H1 (cell line): Measurements from ENCODE around the gene UGT2B17. TPM values are rescaled to one million over a fixed set of nuclear protein-coding genes. Genes with fewer than 3 reads are reported as not detected.
"Not testable (repeated sequence)": the region's sequence is repeated elsewhere in the genome, so short reads cannot be mapped to it uniquely, and the experiment has no call there.

ENCODE experiments used
- CTCF ChIA-PET: fragments of 300-600 bp; sonication (Branson Sonifier 250); formaldehyde crosslinking; loops from one replicate; lab custom pipeline; 2021; ENCODE audit not compliant: partially characterized antibody; lab: Charles Lee
- POLR2A ChIA-PET: fragments of 300-600 bp; sonication (Branson Sonifier 250); formaldehyde crosslinking; loops from one replicate; lab custom pipeline; 2021; ENCODE audit warnings: inconsistent platforms; ENCODE audit not compliant: partially characterized antibody; lab: Charles Lee
- DNase-seq, 2 experiments: peaks; one replicate each; pipeline versions ENCODE4 v3.0.0 to v3.0.0-alpha.2; 2010 to 2022; ENCODE audit warnings: low spot score in 2 of 2, low read depth in 1 of 2, mixed read lengths in 1 of 2
- FAIRE-seq: peaks from 2 replicates; lab custom pipeline; 2011; peaks lifted over from hg19 to GRCh38; lab: Jason Lieb, UNC
- H2AFZ ChIP-seq: 2 replicates; pipeline ENCODE4 v1.8.1; 2012; ENCODE audit warnings: low read length, inconsistent platforms
- H2AK5ac ChIP-seq: 2 replicates; pipeline ENCODE4 v1.6.1; 2013; ENCODE audit warnings: low read depth, low read length
- H2BK120ac ChIP-seq: replicated peaks from 2 replicates; pipeline ENCODE3; 2013; ENCODE audit warnings: low read depth, low read length, inconsistent platforms
- H2BK12ac ChIP-seq: 2 replicates; pipeline ENCODE4 v1.6.1; 2013; ENCODE audit warnings: low read depth, low read length
- H2BK15ac ChIP-seq: 2 replicates; pipeline ENCODE4 v1.6.1; 2013; ENCODE audit warnings: low read length
- H2BK20ac ChIP-seq: 2 replicates; pipeline ENCODE4 v1.6.1; 2013; ENCODE audit warnings: low read length
- H2BK5ac ChIP-seq: 2 replicates; pipeline ENCODE4 v1.6.1; 2013; ENCODE audit warnings: low read depth, low read length
- H3K14ac ChIP-seq: 2 replicates; pipeline ENCODE4 v1.6.1; 2013; ENCODE audit warnings: inconsistent platforms; ENCODE audit not compliant: insufficient read length
- H3K18ac ChIP-seq: 2 replicates; pipeline ENCODE4 v1.6.1; 2013; ENCODE audit warnings: low read length; ENCODE audit errors: extremely low read depth
- H3K23ac ChIP-seq: 2 replicates; pipeline ENCODE4 v1.6.1; 2013; ENCODE audit warnings: inconsistent platforms; ENCODE audit not compliant: insufficient read length
- H3K23me2 ChIP-seq: 2 replicates; pipeline ENCODE4 v1.6.1; 2013; ENCODE audit warnings: low read depth, low read length
- H3K27ac ChIP-seq: 2 replicates; pipeline ENCODE4 v1.6.1; 2011; ENCODE audit warnings: low read depth, low read length, inconsistent platforms
- H3K27me3 ChIP-seq, 4 experiments: replicated peaks in 1 of 4; 1 replicate in 1 of 4; 2 replicates in 3 of 4; pipeline versions ENCODE4 v1.6.1 to v1.8.1; 2011 to 2013; ENCODE audit warnings: low read length in 3 of 4, mild to moderate bottlenecking in 3 of 4, inconsistent platforms in 2 of 4, mixed read lengths in 2 of 4, moderate library complexity in 1 of 4; ENCODE audit not compliant: control insufficient read depth in 3 of 4, insufficient read depth in 3 of 4; ENCODE audit errors: extremely low read depth in 1 of 4
- H3K36me3 ChIP-seq, 4 experiments: 2 replicates each; pipeline versions ENCODE4 v1.6.1 to v1.8.1; 2011 to 2013; ENCODE audit warnings: mild to moderate bottlenecking in 4 of 4, low read length in 3 of 4, moderate library complexity in 2 of 4, control low read depth in 1 of 4, inconsistent platforms in 1 of 4; ENCODE audit not compliant: insufficient read depth in 4 of 4, control insufficient read depth in 2 of 4
- H3K4ac ChIP-seq: replicated peaks from 2 replicates; pipeline ENCODE3; 2013; ENCODE audit warnings: low read length, low read depth, mixed read lengths, inconsistent platforms; ENCODE audit not compliant: insufficient read length
- H3K4me1 ChIP-seq, 4 experiments: replicated peaks in 1 of 4; 1 replicate in 1 of 4; 2 replicates in 3 of 4; pipeline versions ENCODE4 v1.6.1 to v1.8.1; 2011 to 2013; ENCODE audit warnings: low read length in 3 of 4, inconsistent platforms in 2 of 4, mixed read lengths in 1 of 4; ENCODE audit not compliant: insufficient read depth in 4 of 4, control insufficient read depth in 3 of 4
- H3K4me2 ChIP-seq, 2 experiments: 2 replicates each; pipeline versions ENCODE4 v1.6.1 to v1.8.1; 2011 to 2013; ENCODE audit warnings: low read depth in 2 of 2, low read length in 2 of 2, control low read depth in 1 of 2, inconsistent platforms in 1 of 2, mild to moderate bottlenecking in 1 of 2; ENCODE audit not compliant: insufficient read depth in 1 of 2
- H3K4me3 ChIP-seq, 4 experiments: fragments of 200-600, 300-600 bp in 1 of 4; sonication (generic), shearing (Covaris generic), sonication (Bioruptor Twin) in 1 of 4; 2 replicates each; pipeline versions ENCODE4 v1.5.1 to v1.8.1; 2011 to 2016; ENCODE audit warnings: low read length in 4 of 4, low read depth in 3 of 4, control low read depth in 2 of 4, inconsistent platforms in 2 of 4, mild to moderate bottlenecking in 2 of 4, mixed read lengths in 1 of 4, moderate library complexity in 1 of 4; ENCODE audit not compliant: insufficient read depth in 2 of 4; ENCODE audit errors: extremely low read depth in 1 of 4
- H3K56ac ChIP-seq: replicated peaks from 2 replicates; pipeline ENCODE3; 2013; ENCODE audit warnings: low read depth, mild to moderate bottlenecking, mixed read lengths, low read length, inconsistent platforms; ENCODE audit not compliant: insufficient read length
- H3K79me1 ChIP-seq: 2 replicates; pipeline ENCODE4 v1.6.1; 2013; ENCODE audit warnings: low read depth, low read length, control low read depth
- H3K79me2 ChIP-seq, 2 experiments: 2 replicates each; pipeline versions ENCODE4 v1.6.1 to v1.8.1; 2012 to 2013; ENCODE audit warnings: low read length in 2 of 2, mild to moderate bottlenecking in 2 of 2, inconsistent platforms in 1 of 2; ENCODE audit not compliant: insufficient read depth in 2 of 2, control insufficient read depth in 1 of 2
- H3K9ac ChIP-seq, 4 experiments: replicated peaks in 1 of 4; 1 replicate in 1 of 4; 2 replicates in 3 of 4; pipeline versions ENCODE4 v1.6.1 to v1.8.1; 2011 to 2013; ENCODE audit warnings: low read depth in 3 of 4, low read length in 3 of 4, control low read depth in 2 of 4, mild to moderate bottlenecking in 2 of 4, moderate library complexity in 2 of 4, inconsistent platforms in 1 of 4; ENCODE audit errors: extremely low read depth in 1 of 4
- H3K9me3 ChIP-seq, 2 experiments: 2 replicates each; pipeline versions ENCODE4 v1.6.1 to v1.8.1; 2012 to 2013; ENCODE audit warnings: mild to moderate bottlenecking in 2 of 2, moderate library complexity in 2 of 2, control low read depth in 1 of 2, inconsistent platforms in 1 of 2, low read depth in 1 of 2, low read length in 1 of 2, mixed read lengths in 1 of 2; ENCODE audit not compliant: insufficient read depth in 2 of 2
- H4K20me1 ChIP-seq, 2 experiments: replicated peaks in 1 of 2; 2 replicates each; pipeline versions ENCODE3 to v1.8.1; 2011 to 2013; ENCODE audit warnings: inconsistent platforms in 2 of 2, low read length in 2 of 2, mild to moderate bottlenecking in 1 of 2; ENCODE audit not compliant: insufficient read depth in 2 of 2, control insufficient read depth in 1 of 2
- H4K5ac ChIP-seq: 2 replicates; pipeline ENCODE4 v1.6.1; 2013; ENCODE audit warnings: low read length, low read depth, mixed read lengths, inconsistent platforms; ENCODE audit not compliant: insufficient read length
- H4K8ac ChIP-seq: 2 replicates; pipeline ENCODE4 v1.8.0; 2013; ENCODE audit warnings: mild to moderate bottlenecking, moderate library complexity, low read length, inconsistent platforms; ENCODE audit not compliant: insufficient read depth; ENCODE audit errors: extremely low read depth
- H4K91ac ChIP-seq: replicated peaks from 2 replicates; pipeline ENCODE3; 2013; ENCODE audit warnings: low read length, mixed read lengths, inconsistent platforms; ENCODE audit not compliant: insufficient read length
- CBX5 ChIP-seq: fragments of 300-800, 300-1000 bp; sonication (generic); IDR thresholded peaks from 2 replicates; pipeline ENCODE4 v1.7.1; 2016; ENCODE audit warnings: antibody characterized with exemption, low read length, low read depth
- JUN ChIP-seq: IDR thresholded peaks from 2 replicates; pipeline ENCODE4 v1.6.1; 2011; ENCODE audit warnings: low read depth, mild to moderate bottlenecking, improper control_type of control experiment, low read length
- MAFK ChIP-seq: IDR thresholded peaks from 2 replicates; pipeline ENCODE4 v1.6.1; 2012; ENCODE audit warnings: low read depth, mild to moderate bottlenecking, improper control_type of control experiment, low read length
- SIN3A ChIP-seq, 2 experiments: IDR thresholded peaks in 1 of 2; conservative IDR thresholded peaks in 1 of 2; 2 replicates each; pipeline ENCODE4 v1.6.1; 2011 to 2012; ENCODE audit warnings: low read length in 2 of 2, improper control_type of control experiment in 1 of 2, low read depth in 1 of 2, mild to moderate bottlenecking in 1 of 2
- SIRT6 ChIP-seq: IDR thresholded peaks from one replicate; pipeline ENCODE4 v1.7.1; 2012; ENCODE audit warnings: low read length, inconsistent platforms
- SIX5 ChIP-seq: IDR thresholded peaks from 2 replicates; pipeline ENCODE4 v1.6.1; 2011; ENCODE audit warnings: mild to moderate bottlenecking, low read depth, low read length
- WGBS, 2 experiments: shearing (Covaris generic) in 1 of 2; methylation state at CpG; one replicate each; pipeline versions ENCODE4 v1.1.6 to v1.1.7; 2013 to 2015; ENCODE audit warnings: low lambda C conversion rate in 2 of 2, mixed read lengths in 2 of 2, inconsistent platforms in 1 of 2, low coverage in 1 of 2, missing lambda C conversion rate in 1 of 2; ENCODE audit not compliant: insufficient replicate concordance in 2 of 2, insufficient coverage in 1 of 2, insufficient read length in 1 of 2; ENCODE audit errors: extremely low coverage in 1 of 2, missing lambda C conversion rate in 1 of 2; 5-methylcytosine and 5-hydroxymethylcytosine counted together
- polyA plus RNA-seq, 7 experiments: library from polyadenylated mRNA; depleted of rRNA in 3 of 7; stranded (reverse) in 5 of 7; unstranded in 2 of 7; fragments of >200 nt in 5 of 7; fragments of 200-250 nt in 2 of 7; gene quantifications; 1 replicate in 5 of 7; 2 replicates in 1 of 7; 4 replicates in 1 of 7; pipeline versions ENCODE4 v1.2.1 to v1.2.3, GENCODE V29; 2011 to 2013; ENCODE audit warnings: missing spikeins in 2 of 7, mixed read lengths in 2 of 7
- total RNA-seq: library from RNA; stranded (reverse); fragmentation: NEBNext Ultra II Directional; extraction: Animal tissue kit (Norgen Biotek cat#: 25700); gene quantifications from 2 replicates; pipeline ENCODE4 v1.2.1, GENCODE V29; 2021
- TF ChIP-seq, protein P1 (sequence below): IDR thresholded peaks from 2 replicates; pipeline ENCODE4 v1.6.1; 2012; ENCODE audit warnings: inconsistent platforms

The UGT2B17 gene
- total and polyA plus RNA-seq, 2 of the 8 experiments (the other 6 are each of a cell fraction or from before 2014, with no cell fraction given), result not detected

DNA sequence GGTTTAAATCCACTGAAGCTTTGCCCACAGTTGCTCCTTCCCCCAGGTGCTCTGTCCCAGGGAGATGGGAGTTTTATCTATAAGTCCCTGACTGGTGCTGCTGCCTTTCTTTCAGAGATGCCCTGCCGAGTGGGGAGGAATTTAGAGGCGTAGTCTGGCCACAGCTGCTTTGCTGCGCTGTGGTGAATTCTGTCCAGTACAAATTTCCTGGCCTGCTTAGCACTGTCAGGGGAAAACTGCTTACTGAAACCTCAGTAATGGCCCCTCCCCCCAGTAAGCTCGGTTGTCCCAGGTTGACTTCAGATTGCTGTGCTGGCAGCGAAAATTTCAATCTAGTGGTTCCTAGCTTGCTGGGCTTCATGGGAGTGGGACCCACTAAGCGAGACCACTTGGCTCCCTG is 40.1 kb downstream of the UGT2B17 start (continued):
- no peak for TF ChIP-seq SIRT6
- no peak for TF ChIP-seq SIX5
- TF ChIP-seq CBX5, result no peak
- no peak for TF ChIP-seq SIN3A (conservative IDR thresholded peaks at IDR 0.05 in 1 of 2, IDR thresholded peaks at IDR 0.05 in 1 of 2; ENCODE audit: low read depth in 1 of 2, low read length in 2 of 2)
- TF ChIP-seq JUN, result no peak
- TF ChIP-seq, protein P1, sequence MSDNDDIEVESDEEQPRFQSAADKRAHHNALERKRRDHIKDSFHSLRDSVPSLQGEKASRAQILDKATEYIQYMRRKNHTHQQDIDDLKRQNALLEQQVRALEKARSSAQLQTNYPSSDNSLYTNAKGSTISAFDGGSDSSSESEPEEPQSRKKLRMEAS, result no peak
- no peak for TF ChIP-seq MAFK

DNA sequence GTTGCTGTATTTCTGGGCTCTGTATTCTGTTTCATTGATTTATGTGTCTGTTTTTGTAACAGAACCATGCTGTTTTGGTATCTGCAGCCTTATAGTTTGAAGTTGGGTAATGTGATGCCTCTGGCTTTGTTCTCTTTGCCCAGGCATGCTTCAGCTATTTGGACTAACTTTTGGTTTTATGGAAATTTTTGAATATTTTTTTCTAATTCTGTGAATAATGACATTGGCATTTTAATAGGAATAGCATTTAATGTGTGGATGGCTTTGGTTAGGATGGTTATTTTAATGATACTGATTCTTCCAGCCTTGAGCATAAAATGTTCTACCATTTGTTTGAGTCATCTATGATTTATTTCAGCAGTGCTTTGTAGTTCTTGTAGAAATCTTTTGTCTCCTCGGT is 53.9 kb downstream of the UGT2B17 start:
- H3K4me2 ChIP-seq, H3K9me3 ChIP-seq, H3K14ac ChIP-seq, H3K23me2 ChIP-seq, H3K27ac ChIP-seq, H4K8ac ChIP-seq, CTCF ChIA-PET, H4K5ac ChIP-seq, POLR2A ChIA-PET, H2BK20ac ChIP-seq, FAIRE-seq, H3K18ac ChIP-seq, H3K4me3 ChIP-seq, H3K56ac ChIP-seq, H3K36me3 ChIP-seq, H3K23ac ChIP-seq, H3K9ac ChIP-seq, H3K79me1 ChIP-seq, H2AK5ac ChIP-seq, H3K27me3 ChIP-seq, H2AFZ ChIP-seq, H4K20me1 ChIP-seq, H3K4me1 ChIP-seq, H3K79me2 ChIP-seq, H3K4ac ChIP-seq, H2BK15ac ChIP-seq, H2BK12ac ChIP-seq, H2BK120ac ChIP-seq, H4K91ac ChIP-seq, H2BK5ac ChIP-seq, DNase-seq: not testable (repeated sequence)
- 89% methylated on average over 1 of the region's 1 CpG; no CpG with 5 or more reads in 1 of the 2 experiments for WGBS, 2 experiments
